ENCODE data around the gene PDZD4. TPM values are rescaled to one million over a fixed set of nuclear protein-coding genes. Genes with fewer than 3 reads are reported as not detected.

PDZD4 gene
- total RNA-seq, 1 experiment from 2014 or later: 0.26 TPM

DNA sequence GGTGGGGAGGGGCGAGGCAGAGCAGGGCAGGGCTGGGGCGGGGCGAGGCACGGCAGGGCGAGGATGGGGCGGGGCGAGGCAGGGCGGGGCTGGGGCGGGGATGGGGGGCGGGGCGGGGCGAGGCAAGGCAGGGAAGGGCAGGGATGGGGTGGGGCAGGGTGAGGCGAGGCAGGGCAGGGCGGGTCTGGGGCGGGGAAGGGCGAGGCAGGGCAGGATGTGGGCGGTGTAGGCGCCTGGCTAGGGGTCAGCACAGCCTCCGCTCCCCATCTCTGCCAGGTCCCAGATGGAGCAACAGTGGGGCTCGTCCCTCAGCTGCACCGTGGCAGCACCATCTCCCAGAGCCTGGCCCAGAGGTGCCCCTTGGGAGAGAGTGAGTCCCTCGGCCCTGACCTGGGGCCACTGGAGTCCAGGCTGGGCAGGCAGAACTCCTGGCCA is 53.7 kb downstream of the PDZD4 start:
- CTCF ChIA-PET: no interaction called here
- POLR2A ChIA-PET (ENCODE audit: unreplicated experiment): no interaction called here
- Histone ChIP-seq H3K4me1 (ENCODE audit: insufficient read depth, low read length) (no peaks in the 10 kb centered on the region), H4K20me1 (ENCODE audit: low read length) (no peaks in the 10 kb centered on the region), H3K4me2 (ENCODE audit: low read length) (no peak overlapping the region), H3K9me3 (ENCODE audit: low read length) (no peaks in the 10 kb centered on the region), H3K36me3 (ENCODE audit: low read depth, low read length) (peaks cover 2% of the 10 kb centered on the region; the same call in 1 of the 2 replicates), H3F3A (ENCODE audit: low read length, unreplicated experiment) (no peaks in the 10 kb centered on the region), H3K9me2 (replicated peaks; ENCODE audit: low read length) (no peaks in the 10 kb centered on the region), H3K79me2 (ENCODE audit: low read length) (no peaks in the 10 kb centered on the region), H3K9ac (ENCODE audit: low read length) (no peak overlapping the region; the same call in 1 of the 2 replicates), H3K4me3 (ENCODE audit: low read length) (no peak overlapping the region), H3K27ac (ENCODE audit: low read length) (peak overlapping the region; percentile 67), H3K27me3 (ENCODE audit: low read length) (no peaks in the 10 kb centered on the region), H2AFZ (ENCODE audit: low read length) (no peak overlapping the region)
- no peak; the same call in 1 of the 2 replicates for ATAC-seq
- BruUV-seq (replicated peaks): no TSS peak
- TF ChIP-seq, protein P1, sequence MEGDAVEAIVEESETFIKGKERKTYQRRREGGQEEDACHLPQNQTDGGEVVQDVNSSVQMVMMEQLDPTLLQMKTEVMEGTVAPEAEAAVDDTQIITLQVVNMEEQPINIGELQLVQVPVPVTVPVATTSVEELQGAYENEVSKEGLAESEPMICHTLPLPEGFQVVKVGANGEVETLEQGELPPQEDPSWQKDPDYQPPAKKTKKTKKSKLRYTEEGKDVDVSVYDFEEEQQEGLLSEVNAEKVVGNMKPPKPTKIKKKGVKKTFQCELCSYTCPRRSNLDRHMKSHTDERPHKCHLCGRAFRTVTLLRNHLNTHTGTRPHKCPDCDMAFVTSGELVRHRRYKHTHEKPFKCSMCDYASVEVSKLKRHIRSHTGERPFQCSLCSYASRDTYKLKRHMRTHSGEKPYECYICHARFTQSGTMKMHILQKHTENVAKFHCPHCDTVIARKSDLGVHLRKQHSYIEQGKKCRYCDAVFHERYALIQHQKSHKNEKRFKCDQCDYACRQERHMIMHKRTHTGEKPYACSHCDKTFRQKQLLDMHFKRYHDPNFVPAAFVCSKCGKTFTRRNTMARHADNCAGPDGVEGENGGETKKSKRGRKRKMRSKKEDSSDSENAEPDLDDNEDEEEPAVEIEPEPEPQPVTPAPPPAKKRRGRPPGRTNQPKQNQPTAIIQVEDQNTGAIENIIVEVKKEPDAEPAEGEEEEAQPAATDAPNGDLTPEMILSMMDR (conservative IDR thresholded peaks at IDR 0.05; ENCODE audit: low read depth, low read length): no peak
- TF ChIP-seq EZH2phosphoT487 (IDR thresholded peaks at IDR 0.05; ENCODE audit: borderline replicate concordance, low read length): no peak
- TF ChIP-seq EZH2 (IDR thresholded peaks at IDR 0.05; ENCODE audit: low read length, unreplicated experiment): no peak
- no peak for DNase-seq
- intact Hi-C loops (cut with micrococcal nuclease): no loop called here

DNA sequence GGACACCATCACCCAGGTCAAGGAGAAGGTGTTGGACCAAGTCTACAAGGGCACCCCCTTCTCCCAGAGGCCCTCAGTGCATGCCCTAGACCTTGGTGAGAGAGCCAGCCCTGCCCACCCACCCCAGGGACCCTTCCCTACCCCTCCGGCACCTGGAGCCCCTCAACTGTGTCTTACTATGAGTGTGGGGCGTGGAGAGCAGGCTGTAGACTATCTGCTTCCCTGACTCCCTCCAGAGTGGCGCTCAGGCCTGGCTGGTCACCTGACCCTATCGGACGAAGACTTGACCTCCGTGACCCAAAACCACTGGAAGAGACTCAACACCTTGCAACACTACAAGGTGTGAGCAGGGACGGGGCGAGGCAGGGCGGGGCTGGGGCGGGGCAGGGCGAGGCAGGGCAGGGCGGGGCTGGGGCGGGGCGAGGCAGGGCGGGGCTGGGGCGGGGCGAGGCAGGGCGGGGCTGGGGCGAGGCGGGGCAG is 54.2 kb downstream of the PDZD4 start:
- TF ChIP-seq, protein P1 (conservative IDR thresholded peaks at IDR 0.05; ENCODE audit: low read depth, low read length): no peak
- no peak for TF ChIP-seq EZH2phosphoT487 (IDR thresholded peaks at IDR 0.05; ENCODE audit: borderline replicate concordance, low read length)
- TF ChIP-seq EZH2 (IDR thresholded peaks at IDR 0.05; ENCODE audit: low read length, unreplicated experiment): no peak
- no peaks in the 10 kb centered on the region for H3K27me3 ChIP-seq (ENCODE audit: low read length)
- POLR2A ChIA-PET (ENCODE audit: unreplicated experiment): no interaction called here
- peaks cover 2% of the 10 kb centered on the region; the same call in 1 of the 2 replicates for H3K36me3 ChIP-seq (ENCODE audit: low read depth, low read length)
- H3K4me3 ChIP-seq (ENCODE audit: low read length): no peak overlapping the region
- no TSS peak for BruUV-seq (replicated peaks)
- no peak overlapping the region for H3K4me2 ChIP-seq (ENCODE audit: low read length)
- intact Hi-C loops (cut with micrococcal nuclease): no loop called here
- H3K79me2 ChIP-seq (ENCODE audit: low read length): no peaks in the 10 kb centered on the region
- no peaks in the 10 kb centered on the region for H3K9me3 ChIP-seq (ENCODE audit: low read length)
- peak overlapping the region; percentile 16; the same call in 1 of the 2 replicates for H3K27ac ChIP-seq (ENCODE audit: low read length)
- H3K4me1 ChIP-seq (ENCODE audit: insufficient read depth, low read length): no peaks in the 10 kb centered on the region
- ATAC-seq: no peak
- H2AFZ ChIP-seq (ENCODE audit: low read length): no peak overlapping the region
- no peaks in the 10 kb centered on the region for H4K20me1 ChIP-seq (ENCODE audit: low read length)
- DNase-seq: no peak
- H3K9ac ChIP-seq (ENCODE audit: low read length): no peak overlapping the region
- H3K9me2 ChIP-seq (replicated peaks; ENCODE audit: low read length): no peaks in the 10 kb centered on the region
- CTCF ChIA-PET: no interaction called here
- no peaks in the 10 kb centered on the region for H3F3A ChIP-seq (ENCODE audit: low read length, unreplicated experiment)

DNA sequence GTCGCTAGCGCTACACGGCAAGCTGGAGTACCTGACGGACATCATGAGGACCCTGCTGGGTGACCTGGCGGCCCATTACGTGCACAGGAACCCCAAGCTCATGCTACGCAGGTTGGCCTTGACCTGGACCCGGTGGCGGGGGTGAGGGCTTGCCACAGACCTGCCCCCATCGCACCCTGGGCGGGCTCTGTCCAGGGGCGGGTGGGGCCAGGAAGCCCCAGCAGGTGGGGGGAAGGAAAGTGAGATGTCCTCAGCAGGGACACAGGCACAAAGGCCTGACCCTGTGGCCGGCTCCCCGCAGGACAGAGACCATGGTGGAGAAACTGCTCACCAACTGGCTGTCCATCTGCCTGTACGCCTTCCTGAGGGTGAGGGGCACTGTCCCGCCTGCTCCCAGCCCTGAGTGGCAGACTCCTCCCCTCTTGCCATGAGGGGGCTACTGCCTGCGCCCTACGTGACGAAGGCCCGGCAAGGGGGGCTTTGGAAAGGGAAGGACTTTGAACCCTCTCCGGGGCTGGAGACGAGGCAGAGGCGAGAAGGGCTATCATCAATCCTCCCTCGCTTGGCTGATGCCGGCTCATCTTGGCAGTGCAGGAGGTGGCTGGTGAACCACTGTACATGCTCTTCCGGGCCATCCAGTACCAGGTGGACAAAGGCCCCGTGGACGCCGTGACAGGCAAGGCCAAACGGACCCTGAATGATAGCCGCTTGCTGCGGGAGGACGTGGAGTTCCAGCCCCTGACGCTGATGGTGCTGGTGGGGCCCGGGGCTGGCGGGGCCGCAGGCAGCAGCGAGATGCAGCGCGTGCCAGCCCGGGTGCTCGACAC is 54.8 kb downstream of the PDZD4 start:
- H3K9me3 ChIP-seq (ENCODE audit: low read length): no peaks in the 10 kb centered on the region
- ATAC-seq (no peak), DNase-seq (no peak)
- H3K4me3 ChIP-seq (ENCODE audit: low read length): no peak overlapping the region
- no peaks in the 10 kb centered on the region for H3K9me2 ChIP-seq (replicated peaks; ENCODE audit: low read length)
- no peak overlapping the region for H3K9ac ChIP-seq (ENCODE audit: low read length)
- POLR2A ChIA-PET (ENCODE audit: unreplicated experiment): no interaction called here
- H3K27ac ChIP-seq (ENCODE audit: low read length): peak overlapping the region; percentile 16; the same call in 1 of the 2 replicates
- H3K36me3 ChIP-seq (ENCODE audit: low read depth, low read length): peaks cover 2% of the 10 kb centered on the region; the same call in 1 of the 2 replicates
- BruUV-seq (replicated peaks): no TSS peak
- no peaks in the 10 kb centered on the region for H4K20me1 ChIP-seq (ENCODE audit: low read length)
- intact Hi-C loops (cut with micrococcal nuclease): no loop called here
- CTCF ChIA-PET: interaction anchor here (0.6 kb wide), 1 partner anchor 16 kb away, joined by 6 read pairs; no protein-coding TSS in a partner anchor
- no peaks in the 10 kb centered on the region for H3K79me2 ChIP-seq (ENCODE audit: low read length)
- TF ChIP-seq EZH2 (IDR thresholded peaks at IDR 0.05; ENCODE audit: low read length, unreplicated experiment): no peak
- TF ChIP-seq, protein P1 (conservative IDR thresholded peaks at IDR 0.05; ENCODE audit: low read depth, low read length): no peak
- no peak for TF ChIP-seq EZH2phosphoT487 (IDR thresholded peaks at IDR 0.05; ENCODE audit: borderline replicate concordance, low read length)
- no peak overlapping the region for H3K4me2 ChIP-seq (ENCODE audit: low read length)
- no peaks in the 10 kb centered on the region for H3K27me3 ChIP-seq (ENCODE audit: low read length)
- no peaks in the 10 kb centered on the region for H3K4me1 ChIP-seq (ENCODE audit: insufficient read depth, low read length)
- H3F3A ChIP-seq (ENCODE audit: low read length, unreplicated experiment): no peaks in the 10 kb centered on the region
- no peak overlapping the region for H2AFZ ChIP-seq (ENCODE audit: low read length)
